Measurements from ENCODE around the gene ATP10B.

GRCh38 chr5:160660132-160660531 is 191.9 kb downstream of the ATP10B start:
- TF ChIP-seq POLR2A (IDR thresholded peaks at IDR 0.05; ENCODE audit: low read depth, low read length) (no peak), TAF1 (IDR thresholded peaks at IDR 0.05; ENCODE audit: borderline replicate concordance, low read depth, low read length) (no peak), POLR2AphosphoS5 (IDR thresholded peaks at IDR 0.05; ENCODE audit: low read depth, low read length) (no peak)

Measured in GM12892 (cell line).